Measurements from ENCODE around the gene EMC8. TPM values are rescaled to one million over a fixed set of nuclear protein-coding genes. Genes with fewer than 3 reads are reported as not detected.

Gene EMC8
- total RNA-seq, 1 donor from 2014 or later = 42.7 TPM

DNA sequence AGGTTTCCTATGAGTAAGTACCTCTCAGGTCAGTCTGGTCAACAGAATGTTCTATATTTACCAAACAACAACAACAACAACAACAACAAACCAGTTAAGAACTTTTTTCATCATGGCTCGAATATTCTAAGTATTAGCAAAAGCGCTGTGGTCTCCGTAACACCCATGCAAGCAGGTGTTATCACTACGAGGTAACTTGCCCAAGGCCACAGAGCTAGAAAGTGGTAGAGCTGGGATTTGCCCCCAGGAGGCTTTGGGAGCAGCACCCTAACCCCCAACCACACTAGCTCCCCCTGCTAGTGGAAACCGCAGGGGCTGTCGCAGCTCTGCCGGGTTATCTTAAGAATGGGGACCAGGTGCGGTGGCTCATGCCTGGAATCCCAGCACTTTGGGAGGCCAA lies 24.5 kb downstream of the EMC8 start:
- Mint-ChIP-seq H3K27ac (ENCODE audit: unreplicated experiment) (no peak overlapping the region), H3K4me3 (ENCODE audit: unreplicated experiment) (no peak overlapping the region), H3K36me3 (ENCODE audit: low read depth, unreplicated experiment) (peaks cover 19% of the 10 kb centered on the region), H3K9me3 (ENCODE audit: unreplicated experiment) (no peaks in the 10 kb centered on the region), H3K4me1 (ENCODE audit: unreplicated experiment) (peaks cover 3% of the 10 kb centered on the region), H3K27me3 (ENCODE audit: unreplicated experiment) (no peaks in the 10 kb centered on the region)
- DNase-seq (ENCODE audit: low spot score) = no peak
- TF ChIP-seq, protein P1, sequence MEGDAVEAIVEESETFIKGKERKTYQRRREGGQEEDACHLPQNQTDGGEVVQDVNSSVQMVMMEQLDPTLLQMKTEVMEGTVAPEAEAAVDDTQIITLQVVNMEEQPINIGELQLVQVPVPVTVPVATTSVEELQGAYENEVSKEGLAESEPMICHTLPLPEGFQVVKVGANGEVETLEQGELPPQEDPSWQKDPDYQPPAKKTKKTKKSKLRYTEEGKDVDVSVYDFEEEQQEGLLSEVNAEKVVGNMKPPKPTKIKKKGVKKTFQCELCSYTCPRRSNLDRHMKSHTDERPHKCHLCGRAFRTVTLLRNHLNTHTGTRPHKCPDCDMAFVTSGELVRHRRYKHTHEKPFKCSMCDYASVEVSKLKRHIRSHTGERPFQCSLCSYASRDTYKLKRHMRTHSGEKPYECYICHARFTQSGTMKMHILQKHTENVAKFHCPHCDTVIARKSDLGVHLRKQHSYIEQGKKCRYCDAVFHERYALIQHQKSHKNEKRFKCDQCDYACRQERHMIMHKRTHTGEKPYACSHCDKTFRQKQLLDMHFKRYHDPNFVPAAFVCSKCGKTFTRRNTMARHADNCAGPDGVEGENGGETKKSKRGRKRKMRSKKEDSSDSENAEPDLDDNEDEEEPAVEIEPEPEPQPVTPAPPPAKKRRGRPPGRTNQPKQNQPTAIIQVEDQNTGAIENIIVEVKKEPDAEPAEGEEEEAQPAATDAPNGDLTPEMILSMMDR (IDR thresholded peaks at IDR 0.05; ENCODE audit: unreplicated experiment) = no peak

DNA sequence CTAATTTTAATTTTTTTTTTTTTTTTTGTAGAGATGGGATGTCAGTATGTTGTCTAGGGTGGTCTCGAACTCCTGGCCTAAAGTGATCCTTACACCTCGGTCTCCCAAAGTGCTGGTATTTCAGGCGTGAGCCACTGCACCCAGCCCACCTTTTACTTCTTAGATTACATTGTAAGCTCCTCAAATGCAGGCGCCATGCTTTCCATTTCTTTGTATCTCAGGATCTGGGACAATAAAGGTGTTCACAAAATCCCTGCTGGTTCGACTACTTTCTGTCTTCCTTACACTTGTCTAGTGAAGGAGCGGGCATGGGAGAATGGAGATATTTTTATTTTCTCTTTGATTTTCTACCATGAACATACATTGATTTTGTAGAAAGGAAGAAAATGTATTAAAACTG lies 25.2 kb downstream of the EMC8 start:
- no peaks in the 10 kb centered on the region for H3K9me3 Mint-ChIP-seq (ENCODE audit: unreplicated experiment)
- DNase-seq (ENCODE audit: low spot score) = no peak
- no peak overlapping the region for H3K4me3 Mint-ChIP-seq (ENCODE audit: unreplicated experiment)
- H3K36me3 Mint-ChIP-seq (ENCODE audit: low read depth, unreplicated experiment) = peaks cover 16% of the 10 kb centered on the region
- TF ChIP-seq, protein P1 (IDR thresholded peaks at IDR 0.05; ENCODE audit: unreplicated experiment) = no peak
- no peaks in the 10 kb centered on the region for H3K27me3 Mint-ChIP-seq (ENCODE audit: unreplicated experiment)
- no peak overlapping the region for H3K27ac Mint-ChIP-seq (ENCODE audit: unreplicated experiment)
- H3K4me1 Mint-ChIP-seq (ENCODE audit: unreplicated experiment) = peaks cover 3% of the 10 kb centered on the region

DNA sequence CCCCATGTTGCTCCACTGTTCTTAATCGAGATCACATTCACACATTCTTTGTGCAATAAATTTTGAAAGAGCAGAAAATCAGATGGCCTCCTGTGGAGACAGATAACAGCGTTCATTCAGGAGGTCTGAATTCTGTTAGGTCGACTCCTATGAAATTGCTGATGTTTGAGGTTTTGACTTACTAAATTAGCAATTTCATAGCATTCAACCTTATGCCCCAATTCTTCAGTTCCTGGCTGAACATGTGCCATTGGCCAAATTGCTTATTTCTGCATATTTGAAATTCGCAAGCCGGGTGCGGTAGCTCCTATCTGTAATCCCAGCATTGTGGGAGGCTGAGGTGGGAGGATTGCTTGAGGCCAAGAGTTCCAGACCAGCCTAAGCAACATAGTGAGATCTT lies 26.3 kb downstream of the EMC8 start:
- H3K36me3 Mint-ChIP-seq (ENCODE audit: low read depth, unreplicated experiment) = peaks cover 8% of the 10 kb centered on the region
- no peak overlapping the region for H3K27ac Mint-ChIP-seq (ENCODE audit: unreplicated experiment)
- H3K4me3 Mint-ChIP-seq (ENCODE audit: unreplicated experiment) = no peak overlapping the region
- H3K27me3 Mint-ChIP-seq (ENCODE audit: unreplicated experiment) = no peaks in the 10 kb centered on the region
- DNase-seq (ENCODE audit: low spot score) = no peak
- H3K4me1 Mint-ChIP-seq (ENCODE audit: unreplicated experiment) = no peaks in the 10 kb centered on the region
- no peaks in the 10 kb centered on the region for H3K9me3 Mint-ChIP-seq (ENCODE audit: unreplicated experiment)
- TF ChIP-seq, protein P1 (IDR thresholded peaks at IDR 0.05; ENCODE audit: unreplicated experiment) = no peak

DNA sequence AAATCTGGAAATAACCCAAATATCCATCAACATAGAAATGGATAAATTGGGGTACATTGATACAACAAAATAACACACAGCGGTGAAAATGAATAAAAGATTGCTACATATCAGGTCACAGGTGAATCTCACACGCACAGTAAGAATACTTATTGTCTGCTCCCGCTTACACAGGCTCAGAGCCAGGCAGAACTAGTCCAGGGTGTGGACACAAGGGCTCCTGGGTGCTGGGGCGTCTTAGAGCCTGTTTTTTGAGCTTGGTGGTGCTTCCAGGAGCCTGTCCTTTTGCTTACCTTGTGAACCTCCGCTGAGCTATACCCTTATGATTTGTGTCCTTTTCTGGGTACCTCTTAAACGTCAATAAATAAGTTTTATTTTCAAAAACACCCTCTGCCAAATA lies 28.6 kb downstream of the EMC8 start:
- Mint-ChIP-seq H3K9me3 (ENCODE audit: unreplicated experiment) (no peaks in the 10 kb centered on the region), H3K36me3 (ENCODE audit: low read depth, unreplicated experiment) (peaks cover 8% of the 10 kb centered on the region), H3K4me3 (ENCODE audit: unreplicated experiment) (no peak overlapping the region), H3K4me1 (ENCODE audit: unreplicated experiment) (no peaks in the 10 kb centered on the region), H3K27me3 (ENCODE audit: unreplicated experiment) (no peaks in the 10 kb centered on the region), H3K27ac (ENCODE audit: unreplicated experiment) (no peak overlapping the region)
- TF ChIP-seq, protein P1 (IDR thresholded peaks at IDR 0.05; ENCODE audit: unreplicated experiment) = no peak
- DNase-seq (ENCODE audit: low spot score) = no peak

DNA sequence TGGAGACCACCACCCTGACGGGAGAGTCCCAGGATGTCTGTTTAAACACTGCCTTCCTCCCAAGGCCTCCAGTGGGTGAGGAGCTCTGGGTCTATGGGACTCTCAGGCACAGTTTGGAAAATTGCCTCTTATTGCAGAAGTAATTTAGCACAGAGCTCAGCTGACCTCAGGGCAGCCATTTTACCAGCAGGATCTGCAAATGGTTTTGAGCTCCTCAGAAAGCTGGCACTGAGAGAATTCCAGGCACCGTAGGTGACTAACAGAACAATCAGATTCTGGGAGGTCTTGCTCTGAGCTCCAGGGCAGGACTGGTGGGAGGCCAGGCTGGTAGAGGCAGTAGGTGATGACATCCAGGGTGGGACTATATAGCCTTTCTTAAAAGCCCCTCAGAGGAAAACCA lies 31.1 kb downstream of the EMC8 start:
- H3K27ac Mint-ChIP-seq (ENCODE audit: unreplicated experiment) = no peak overlapping the region
- TF ChIP-seq, protein P1 (IDR thresholded peaks at IDR 0.05; ENCODE audit: unreplicated experiment) = no peak

More for the DNA sequence above, 31.1 kb downstream of the EMC8 start:
- no peaks in the 10 kb centered on the region for H3K27me3 Mint-ChIP-seq (ENCODE audit: unreplicated experiment)
- H3K4me3 Mint-ChIP-seq (ENCODE audit: unreplicated experiment) = no peak overlapping the region
- H3K9me3 Mint-ChIP-seq (ENCODE audit: unreplicated experiment) = no peaks in the 10 kb centered on the region
- no peak for DNase-seq (ENCODE audit: low spot score)
- no peaks in the 10 kb centered on the region for H3K4me1 Mint-ChIP-seq (ENCODE audit: unreplicated experiment)
- peaks cover 8% of the 10 kb centered on the region for H3K36me3 Mint-ChIP-seq (ENCODE audit: low read depth, unreplicated experiment)

Measured in endothelial cell (in vitro differentiated cells).